Occipital lobe (tissue), 3 donors: ENCODE data around the gene TRIM49D2. TPM values are rescaled to one million over a fixed set of nuclear protein-coding genes. Genes with fewer than 3 reads are reported as not detected.
"Not testable (repeated sequence)": the region's sequence is repeated elsewhere in the genome, so short reads cannot be mapped to it uniquely, and the experiment has no call there.

Experiments
- DNase-seq: peaks from one replicate; lab custom pipeline; 2025; lab: John Stamatoyannopoulos, UW
- small RNA-seq: library from RNA; depleted of rRNA; stranded (forward); fragments of <200 nt; gene quantifications from one replicate; pipeline ENCODE3, GENCODE V24; 2014
- total RNA-seq: library from RNA; depleted of rRNA; stranded (reverse); fragments of >200 nt; gene quantifications from one replicate; pipeline ENCODE4 v1.2.3, GENCODE V29; 2014

Gene TRIM49D2, protein sequence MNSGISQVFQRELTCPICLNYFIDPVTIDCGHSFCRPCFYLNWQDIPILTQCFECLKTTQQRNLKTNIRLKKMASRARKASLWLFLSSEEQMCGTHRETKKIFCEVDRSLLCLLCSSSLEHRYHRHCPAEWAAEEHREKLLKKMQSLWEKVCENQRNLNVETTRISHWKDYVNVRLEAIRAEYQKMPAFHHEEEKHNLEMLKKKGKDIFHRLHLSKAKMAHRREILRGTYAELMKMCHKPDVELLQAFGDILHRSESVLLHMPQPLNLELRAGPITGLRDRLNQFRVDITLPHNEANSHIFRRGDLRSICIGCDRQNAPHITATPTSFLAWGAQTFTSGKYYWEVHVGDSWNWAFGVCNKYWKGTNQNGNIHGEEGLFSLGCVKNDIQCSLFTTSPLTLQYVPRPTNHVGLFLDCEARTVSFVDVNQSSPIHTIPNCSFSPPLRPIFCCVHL
- not detected for total RNA-seq

GRCh38 chr11:89923764-89924163 is at the start of gene TRIM49D2:
TRIM49D2 (plus strand) TSS chr11:89924064; CDS start chr11:89926762, 2,698 bp downstream.
- DNase-seq = not testable (repeated sequence)

GRCh38 chr11:89877511-89877910 is 46.4 kb upstream of the TRIM49D2 start:
- DNase-seq = not testable (repeated sequence)

- not testable (repeated sequence) for DNase-seq
These were observed 30.6 kb upstream of the TRIM49D2 start for GRCh38 chr11:89893245-89893644.

GRCh38 chr11:89900809-89901208 is 23.1 kb upstream of the TRIM49D2 start:
- DNase-seq = not testable (repeated sequence)

DNA sequence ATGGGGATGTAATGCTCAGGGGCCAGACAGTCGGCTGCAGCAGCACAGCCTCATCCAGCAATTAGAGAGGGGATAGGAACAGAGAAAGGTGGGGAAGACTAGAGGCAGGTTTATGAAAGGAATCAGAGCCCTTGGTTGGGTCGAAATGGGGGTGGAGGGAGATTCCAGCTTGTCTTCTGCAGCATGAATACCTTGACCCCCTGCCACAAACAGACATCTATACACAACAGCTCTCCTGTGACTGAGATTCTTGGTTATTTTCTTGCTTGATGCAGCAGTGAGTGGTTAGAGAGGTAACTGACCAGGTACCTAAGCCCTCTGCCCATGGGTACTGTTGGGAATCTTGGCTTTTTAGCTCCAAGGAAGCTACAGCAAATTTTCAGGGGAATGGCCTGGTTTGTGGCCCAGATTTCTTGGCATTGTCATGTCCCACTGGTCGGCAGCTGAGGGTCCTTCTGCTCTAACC is 1.6 kb upstream of the TRIM49D2 start, which contains the start of gene TRIM49D1:
Gene TRIM49D1, minus strand, starts transcription at position 51 of the 466 bp plus-strand sequence. CDS start 4,535 bp downstream, outside the sequence.
- DNase-seq = no peak

GRCh38 chr11:89960833-89961232 is 37.0 kb downstream of the TRIM49D2 start:
- not testable (repeated sequence) for DNase-seq

DNA sequence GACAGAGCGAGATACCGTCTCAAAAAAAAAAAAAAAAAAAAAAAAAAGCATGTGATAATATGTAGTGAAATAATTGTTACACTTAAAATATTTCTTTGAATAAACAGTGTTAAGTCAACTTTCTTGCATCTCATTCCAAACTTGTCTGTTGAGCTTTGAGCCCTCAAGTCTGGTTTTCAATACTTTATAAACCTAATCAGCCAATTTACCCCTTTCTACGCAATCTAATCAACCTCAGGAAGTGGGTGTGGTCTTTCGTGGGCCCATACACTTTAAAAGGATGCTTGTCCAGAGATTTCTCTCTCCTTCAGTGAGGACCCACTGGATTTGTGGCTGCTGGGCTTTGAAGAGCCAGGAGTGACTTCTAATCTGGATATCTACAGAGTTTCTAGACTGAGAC is 41.9 kb downstream of the TRIM49D2 start, which contains the start of gene TRIM64:
Gene TRIM64, plus strand, starts transcription at position 301 of the 400 bp plus-strand sequence. CDS start 2,467 bp downstream, outside the sequence.
- DNase-seq = not testable (repeated sequence)

Small RNAs within 50 kb of the gene (small RNA-seq; reads per million reads assigned to genes)
- not detected for gene AP004607.1

Other genes with a start within 250 kb of the TRIM49D2 start
- not detected for gene TRIM77, start 213.8 kb upstream of the TRIM49D2 start, total RNA-seq
- gene TRIM49, start 115.5 kb upstream of the TRIM49D2 start, total RNA-seq = not detected
- not detected for gene TRIM64B, start 45.6 kb upstream of the TRIM49D2 start, total RNA-seq
- gene TRIM49D1, start 1.8 kb upstream of the TRIM49D2 start, total RNA-seq = not detected
- gene TRIM64, start 42.0 kb downstream of the TRIM49D2 start, total RNA-seq = not detected
- gene TRIM49C, start 107.0 kb downstream of the TRIM49D2 start, total RNA-seq = not detected
- not detected for gene UBTFL1, start 161.9 kb downstream of the TRIM49D2 start, total RNA-seq
- gene NAALAD2, start 210.6 kb downstream of the TRIM49D2 start, total RNA-seq = 5.3 TPM